ENCODE measurements around the gene PTTG1IP.
"Not testable (repeated sequence)": the region's sequence is repeated elsewhere in the genome, so short reads cannot be mapped to it uniquely, and the experiment has no call there.

The PTTG1IP gene

GRCh38 chr21:44842721-44843445, 30.6 kb downstream of the PTTG1IP start:
- DNase-seq = no peak

GRCh38 chr21:44842087-44842486, 31.4 kb downstream of the PTTG1IP start:
- no peak for DNase-seq

GRCh38 chr21:44840771-44841170, 32.7 kb downstream of the PTTG1IP start:
- DNase-seq = no peak

- no peak for DNase-seq
Measured at GRCh38 chr21:44838951-44839350, 34.5 kb downstream of the PTTG1IP start.

GRCh38 chr21:44838039-44838895, 35.2 kb downstream of the PTTG1IP start:
- no peak for DNase-seq

GRCh38 chr21:44837537-44837936, 36.0 kb downstream of the PTTG1IP start:
- DNase-seq = no peak

- no peak for DNase-seq
Measured at GRCh38 chr21:44836666-44837471, 36.6 kb downstream of the PTTG1IP start.

GRCh38 chr21:44836349-44836665, 37.2 kb downstream of the PTTG1IP start:
- no peak for DNase-seq

- no peak for DNase-seq
Measured at GRCh38 chr21:44835647-44835973, 37.9 kb downstream of the PTTG1IP start.

- DNase-seq = no peak
Measured at GRCh38 chr21:44834951-44835646, 38.4 kb downstream of the PTTG1IP start.

GRCh38 chr21:44834231-44834950, 39.1 kb downstream of the PTTG1IP start:
- DNase-seq = no peak

GRCh38 chr21:44833663-44834062, 39.8 kb downstream of the PTTG1IP start:
- DNase-seq = no peak

GRCh38 chr21:44832516-44833255, 40.8 kb downstream of the PTTG1IP start:
- DNase-seq = not testable (repeated sequence)

- no peak for DNase-seq
Measured at GRCh38 chr21:44831227-44831860, 42.1 kb downstream of the PTTG1IP start.

GRCh38 chr21:44829507-44830092, 43.9 kb downstream of the PTTG1IP start:
- no peak for DNase-seq

GRCh38 chr21:44828362-44829056, 45.0 kb downstream of the PTTG1IP start:
- DNase-seq = no peak

GRCh38 chr21:44823179-44823660, 50.3 kb downstream of the PTTG1IP start:
- no peak for DNase-seq

- no peak for DNase-seq
Measured at GRCh38 chr21:44822484-44823178, 50.9 kb downstream of the PTTG1IP start.

GRCh38 chr21:44820851-44821250, 52.6 kb downstream of the PTTG1IP start:
- no peak for DNase-seq

All from NCI-H2081 (cell line).